Loucy (cell line): ENCODE data around the gene VSTM2B.

ENCODE experiments used
- H2AFZ ChIP-seq: fragments of 200-600 bp; sonication (generic); 2 replicates; pipeline ENCODE4 v1.6.0; 2016; ENCODE audit warnings: antibody characterized with exemption, mild to moderate bottlenecking, low read length, moderate library complexity
- H3F3A ChIP-seq: fragments of 200-600 bp; 2 replicates; pipeline ENCODE4 v1.6.0; 2016; ENCODE audit warnings: antibody characterized with exemption, low read depth, mild to moderate bottlenecking
- H3K27me3 ChIP-seq: fragments of 200-600 bp; sonication (generic); 2 replicates; pipeline ENCODE4 v1.6.1; 2014; ENCODE audit warnings: low read length, mild to moderate bottlenecking; ENCODE audit not compliant: insufficient read depth, poor library complexity, severe bottlenecking
- H3K36me3 ChIP-seq: fragments of 200-600 bp; sonication (generic); 2 replicates; pipeline ENCODE4 v1.6.1; 2016; ENCODE audit warnings: low read length; ENCODE audit not compliant: insufficient read depth
- H3K4me1 ChIP-seq: fragments of 200-600 bp; sonication (generic); 2 replicates; pipeline ENCODE4 v1.5.1; 2014; ENCODE audit warnings: low read length, mild to moderate bottlenecking; ENCODE audit not compliant: insufficient read depth, poor library complexity, severe bottlenecking
- H3K4me2 ChIP-seq: fragments of 200-600 bp; sonication (generic); 2 replicates; pipeline ENCODE4 v1.6.0; 2014; ENCODE audit warnings: antibody characterized with exemption, low read length, low read depth, mild to moderate bottlenecking; ENCODE audit not compliant: poor library complexity, severe bottlenecking
- H3K4me3 ChIP-seq: fragments of 200-600 bp; sonication (generic); 2 replicates; pipeline ENCODE4 v1.5.1; 2014; ENCODE audit warnings: low read length, mild to moderate bottlenecking, mixed read lengths; ENCODE audit not compliant: poor library complexity, severe bottlenecking
- H3K79me2 ChIP-seq: fragments of 200-600 bp; sonication (generic); 2 replicates; pipeline ENCODE4 v1.6.1; 2014; ENCODE audit warnings: low read length; ENCODE audit not compliant: insufficient read depth
- H3K9ac ChIP-seq: fragments of 200-600 bp; sonication (generic); 2 replicates; pipeline ENCODE4 v1.6.0; 2014; ENCODE audit warnings: mild to moderate bottlenecking, low read depth, low read length, moderate library complexity; ENCODE audit not compliant: poor library complexity, severe bottlenecking
- H3K9me2 ChIP-seq: fragments of 200-600 bp; sonication (generic); replicated peaks from 2 replicates; pipeline ENCODE4 v1.6.1; 2016; ENCODE audit warnings: low read depth, low read length, mixed read lengths
- H3K9me3 ChIP-seq: fragments of 200-600 bp; sonication (generic); 2 replicates; pipeline ENCODE4 v1.6.1; 2014; ENCODE audit warnings: mild to moderate bottlenecking, antibody characterized with exemption, low read length, low read depth; ENCODE audit not compliant: insufficient read depth
- H4K20me1 ChIP-seq: fragments of 200-600 bp; sonication (generic); 2 replicates; pipeline ENCODE4 v1.6.0; 2014; ENCODE audit warnings: antibody characterized with exemption, low read length, mild to moderate bottlenecking; ENCODE audit not compliant: insufficient read depth, poor library complexity, severe bottlenecking
- EZH2phosphoT487 ChIP-seq: fragments of 200-600 bp; IDR thresholded peaks from 2 replicates; pipeline ENCODE4 v1.6.1; 2018; ENCODE audit warnings: antibody characterized with exemption, mild to moderate bottlenecking, moderate library complexity, borderline replicate concordance
- TF ChIP-seq, protein P1 (sequence below): fragments of 200-600 bp; sonication (generic); conservative IDR thresholded peaks from 2 replicates; pipeline ENCODE4 v1.5.1; 2014; ENCODE audit warnings: mild to moderate bottlenecking, antibody characterized with exemption, low read length

VSTM2B gene

DNA sequence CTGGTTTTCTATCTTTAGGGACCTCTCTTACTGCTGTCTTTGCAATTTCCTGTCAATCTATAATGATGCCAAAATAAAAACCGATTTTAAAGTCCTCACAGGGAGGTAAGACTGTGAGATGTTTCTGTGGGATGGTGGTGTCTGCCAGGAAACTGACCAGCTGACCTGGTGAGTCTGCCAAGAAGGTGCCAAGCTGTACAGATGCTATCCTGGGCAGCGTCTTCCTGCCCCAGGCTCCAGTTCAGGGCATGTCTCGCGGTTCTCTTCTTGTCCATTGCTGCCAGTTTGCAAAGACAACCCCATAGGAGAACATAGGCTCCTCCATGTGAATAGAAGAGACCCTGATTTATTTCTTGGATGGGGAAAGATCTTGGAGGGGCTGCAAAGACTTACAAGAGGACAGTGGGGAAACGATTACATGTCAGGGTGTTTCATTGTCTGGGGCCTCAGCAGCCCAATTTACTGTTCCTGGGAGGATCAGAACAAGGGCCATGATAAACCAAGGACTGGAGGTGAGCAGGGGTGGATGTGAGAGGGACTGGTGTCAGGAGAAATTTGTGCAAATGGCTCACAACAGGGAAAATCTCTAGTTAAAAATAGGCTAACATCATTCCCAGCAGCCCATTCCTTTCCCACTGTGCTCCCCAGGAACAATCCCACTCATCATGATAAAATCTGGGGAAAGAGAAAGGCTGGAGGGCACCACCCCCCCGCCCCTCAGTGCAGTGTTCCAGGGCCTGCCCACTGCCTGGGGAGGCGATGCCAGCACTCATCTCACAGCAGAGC is 42.7 kb upstream of the VSTM2B start:
- H3K4me3 ChIP-seq: no peak overlapping the region
- no peaks in the 10 kb centered on the region for H4K20me1 ChIP-seq
- no peak overlapping the region for H3K9ac ChIP-seq
- no peaks in the 10 kb centered on the region for H3K27me3 ChIP-seq
- no peaks in the 10 kb centered on the region for H3F3A ChIP-seq
- H2AFZ ChIP-seq: no peak overlapping the region
- H3K79me2 ChIP-seq: no peaks in the 10 kb centered on the region
- H3K36me3 ChIP-seq: no peaks in the 10 kb centered on the region
- no peak for TF ChIP-seq EZH2phosphoT487
- TF ChIP-seq, protein P1, sequence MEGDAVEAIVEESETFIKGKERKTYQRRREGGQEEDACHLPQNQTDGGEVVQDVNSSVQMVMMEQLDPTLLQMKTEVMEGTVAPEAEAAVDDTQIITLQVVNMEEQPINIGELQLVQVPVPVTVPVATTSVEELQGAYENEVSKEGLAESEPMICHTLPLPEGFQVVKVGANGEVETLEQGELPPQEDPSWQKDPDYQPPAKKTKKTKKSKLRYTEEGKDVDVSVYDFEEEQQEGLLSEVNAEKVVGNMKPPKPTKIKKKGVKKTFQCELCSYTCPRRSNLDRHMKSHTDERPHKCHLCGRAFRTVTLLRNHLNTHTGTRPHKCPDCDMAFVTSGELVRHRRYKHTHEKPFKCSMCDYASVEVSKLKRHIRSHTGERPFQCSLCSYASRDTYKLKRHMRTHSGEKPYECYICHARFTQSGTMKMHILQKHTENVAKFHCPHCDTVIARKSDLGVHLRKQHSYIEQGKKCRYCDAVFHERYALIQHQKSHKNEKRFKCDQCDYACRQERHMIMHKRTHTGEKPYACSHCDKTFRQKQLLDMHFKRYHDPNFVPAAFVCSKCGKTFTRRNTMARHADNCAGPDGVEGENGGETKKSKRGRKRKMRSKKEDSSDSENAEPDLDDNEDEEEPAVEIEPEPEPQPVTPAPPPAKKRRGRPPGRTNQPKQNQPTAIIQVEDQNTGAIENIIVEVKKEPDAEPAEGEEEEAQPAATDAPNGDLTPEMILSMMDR: no peak
- no peaks in the 10 kb centered on the region for H3K9me2 ChIP-seq
- no peaks in the 10 kb centered on the region for H3K4me1 ChIP-seq
- H3K9me3 ChIP-seq: peaks cover 12% of the 10 kb centered on the region; the same call in 1 of the 2 replicates
- H3K4me2 ChIP-seq: no peak overlapping the region

DNA sequence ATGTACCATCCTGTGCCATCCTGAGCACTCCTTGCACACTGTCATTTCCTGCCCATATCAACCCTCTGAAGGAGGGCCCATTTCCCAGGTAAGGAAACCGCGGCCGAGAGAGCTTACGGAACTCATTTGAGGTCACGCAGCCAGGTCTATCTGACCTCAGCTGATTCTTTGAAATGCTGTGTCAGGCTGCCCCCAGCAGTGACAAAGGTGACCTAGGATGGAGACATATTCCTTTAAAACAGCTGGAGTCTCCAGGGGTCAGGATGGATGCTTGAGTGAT is 42.2 kb upstream of the VSTM2B start:
- Histone ChIP-seq H3K9me2 (no peaks in the 10 kb centered on the region), H3K36me3 (no peaks in the 10 kb centered on the region), H3K79me2 (no peaks in the 10 kb centered on the region), H3K9ac (no peak overlapping the region), H3K9me3 (peaks cover 12% of the 10 kb centered on the region; the same call in 1 of the 2 replicates), H3F3A (no peaks in the 10 kb centered on the region), H2AFZ (no peak overlapping the region), H3K27me3 (no peaks in the 10 kb centered on the region), H4K20me1 (no peaks in the 10 kb centered on the region), H3K4me3 (no peak overlapping the region), H3K4me2 (no peak overlapping the region), H3K4me1 (no peaks in the 10 kb centered on the region)
- TF ChIP-seq, protein P1: no peak
- TF ChIP-seq EZH2phosphoT487: no peak

DNA sequence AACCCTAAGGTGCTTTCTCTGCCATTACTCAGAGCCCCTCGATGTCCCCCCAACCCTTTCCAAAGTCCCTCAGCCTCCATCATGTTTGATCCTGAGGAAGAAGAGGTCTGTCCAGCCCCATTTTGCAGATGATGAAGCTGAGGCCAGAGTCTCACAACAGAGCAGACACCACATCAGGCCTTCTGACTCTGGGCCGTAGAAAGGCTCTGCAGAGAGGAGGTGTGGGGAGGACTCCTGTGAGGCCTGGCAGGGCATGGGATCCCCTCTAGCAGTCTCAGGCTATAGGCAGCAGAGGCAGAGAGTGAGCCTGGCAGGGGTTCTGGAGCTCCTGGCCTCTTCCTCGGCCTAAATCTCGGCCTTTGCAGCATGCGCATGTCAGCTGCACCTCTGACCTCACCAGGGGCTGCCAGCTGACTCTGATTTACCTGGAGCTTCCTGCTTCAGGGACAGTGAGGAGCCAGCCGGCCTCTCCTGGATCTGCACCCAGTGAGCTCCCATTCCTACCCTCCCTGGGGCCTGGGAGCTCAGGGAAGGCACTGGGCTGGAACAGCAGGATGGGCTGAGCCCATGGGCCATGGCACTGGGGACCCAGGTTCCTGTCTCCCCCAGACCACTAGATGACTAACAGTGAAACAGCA is 41.7 kb upstream of the VSTM2B start:
- H3K4me1 ChIP-seq: no peaks in the 10 kb centered on the region
- no peak overlapping the region for H3K9ac ChIP-seq
- H4K20me1 ChIP-seq: no peaks in the 10 kb centered on the region
- no peaks in the 10 kb centered on the region for H3K79me2 ChIP-seq
- peaks cover 9% of the 10 kb centered on the region; the same call in 1 of the 2 replicates for H3K9me3 ChIP-seq
- H3K9me2 ChIP-seq: no peaks in the 10 kb centered on the region
- H3F3A ChIP-seq: no peaks in the 10 kb centered on the region
- no peaks in the 10 kb centered on the region for H3K27me3 ChIP-seq
- no peak overlapping the region for H2AFZ ChIP-seq
- TF ChIP-seq, protein P1: no peak
- TF ChIP-seq EZH2phosphoT487: no peak
- no peaks in the 10 kb centered on the region for H3K36me3 ChIP-seq
- H3K4me2 ChIP-seq: no peak overlapping the region
- H3K4me3 ChIP-seq: no peak overlapping the region
